ENCODE data around the gene SGCD.

DNA sequence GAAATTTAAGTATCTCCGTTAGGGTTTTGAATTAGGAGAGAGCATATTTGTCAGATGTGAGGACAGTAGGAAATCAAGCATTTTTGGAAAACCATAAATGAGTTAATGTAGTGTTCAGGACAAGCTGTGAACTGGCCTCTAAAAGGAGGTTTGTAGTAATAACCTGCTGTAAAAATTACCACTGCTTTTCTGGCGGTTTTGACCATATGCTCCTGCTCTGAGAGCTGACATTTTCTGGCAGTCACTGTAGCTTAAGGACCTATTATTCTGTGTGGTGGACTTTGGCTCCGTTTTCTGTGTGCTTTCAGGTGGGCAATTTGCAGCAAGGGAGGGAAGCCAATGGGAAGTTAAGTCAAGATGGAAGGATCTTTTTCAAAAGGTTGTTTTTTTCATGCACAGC lies 111.1 kb downstream of the SGCD start:
- TF ChIP-seq, protein P1, sequence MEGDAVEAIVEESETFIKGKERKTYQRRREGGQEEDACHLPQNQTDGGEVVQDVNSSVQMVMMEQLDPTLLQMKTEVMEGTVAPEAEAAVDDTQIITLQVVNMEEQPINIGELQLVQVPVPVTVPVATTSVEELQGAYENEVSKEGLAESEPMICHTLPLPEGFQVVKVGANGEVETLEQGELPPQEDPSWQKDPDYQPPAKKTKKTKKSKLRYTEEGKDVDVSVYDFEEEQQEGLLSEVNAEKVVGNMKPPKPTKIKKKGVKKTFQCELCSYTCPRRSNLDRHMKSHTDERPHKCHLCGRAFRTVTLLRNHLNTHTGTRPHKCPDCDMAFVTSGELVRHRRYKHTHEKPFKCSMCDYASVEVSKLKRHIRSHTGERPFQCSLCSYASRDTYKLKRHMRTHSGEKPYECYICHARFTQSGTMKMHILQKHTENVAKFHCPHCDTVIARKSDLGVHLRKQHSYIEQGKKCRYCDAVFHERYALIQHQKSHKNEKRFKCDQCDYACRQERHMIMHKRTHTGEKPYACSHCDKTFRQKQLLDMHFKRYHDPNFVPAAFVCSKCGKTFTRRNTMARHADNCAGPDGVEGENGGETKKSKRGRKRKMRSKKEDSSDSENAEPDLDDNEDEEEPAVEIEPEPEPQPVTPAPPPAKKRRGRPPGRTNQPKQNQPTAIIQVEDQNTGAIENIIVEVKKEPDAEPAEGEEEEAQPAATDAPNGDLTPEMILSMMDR (IDR thresholded peaks at IDR 0.05 in 8 of 11, conservative IDR thresholded peaks at IDR 0.05 in 3 of 11): no peak
- TF ChIP-seq POLR2A (IDR thresholded peaks at IDR 0.05): no peak

All from spleen (tissue), 7 donors.